H1 (cell line): Measurements from ENCODE around the gene DISC1. TPM values are rescaled to one million over a fixed set of nuclear protein-coding genes. Genes with fewer than 3 reads are reported as not detected.
A peak's percentile ranks its signal among the peaks of the same experiment; 100 is the strongest.

ENCODE experiments used
- CTCF ChIA-PET: fragments of 300-600 bp; sonication (Branson Sonifier 250); formaldehyde crosslinking; loops from one replicate; lab custom pipeline; 2021; ENCODE audit not compliant: partially characterized antibody; lab: Charles Lee
- POLR2A ChIA-PET: fragments of 300-600 bp; sonication (Branson Sonifier 250); formaldehyde crosslinking; loops from one replicate; lab custom pipeline; 2021; ENCODE audit warnings: inconsistent platforms; ENCODE audit not compliant: partially characterized antibody; lab: Charles Lee
- DNase-seq, 2 experiments: peaks; one replicate each; pipeline versions ENCODE4 v3.0.0 to v3.0.0-alpha.2; 2010 to 2022; ENCODE audit warnings: low spot score in 2 of 2, low read depth in 1 of 2, mixed read lengths in 1 of 2
- FAIRE-seq: peaks from 2 replicates; lab custom pipeline; 2011; peaks lifted over from hg19 to GRCh38; lab: Jason Lieb, UNC
- H2AFZ ChIP-seq: 2 replicates; pipeline ENCODE4 v1.8.1; 2012; ENCODE audit warnings: low read length, inconsistent platforms
- H2AK5ac ChIP-seq: 2 replicates; pipeline ENCODE4 v1.6.1; 2013; ENCODE audit warnings: low read depth, low read length
- H2BK120ac ChIP-seq: replicated peaks from 2 replicates; pipeline ENCODE3; 2013; ENCODE audit warnings: low read depth, low read length, inconsistent platforms
- H2BK12ac ChIP-seq: 2 replicates; pipeline ENCODE4 v1.6.1; 2013; ENCODE audit warnings: low read depth, low read length
- H2BK15ac ChIP-seq: 2 replicates; pipeline ENCODE4 v1.6.1; 2013; ENCODE audit warnings: low read length
- H2BK20ac ChIP-seq: 2 replicates; pipeline ENCODE4 v1.6.1; 2013; ENCODE audit warnings: low read length
- H2BK5ac ChIP-seq: 2 replicates; pipeline ENCODE4 v1.6.1; 2013; ENCODE audit warnings: low read depth, low read length
- H3K14ac ChIP-seq: 2 replicates; pipeline ENCODE4 v1.6.1; 2013; ENCODE audit warnings: inconsistent platforms; ENCODE audit not compliant: insufficient read length
- H3K18ac ChIP-seq: 2 replicates; pipeline ENCODE4 v1.6.1; 2013; ENCODE audit warnings: low read length; ENCODE audit errors: extremely low read depth
- H3K23ac ChIP-seq: 2 replicates; pipeline ENCODE4 v1.6.1; 2013; ENCODE audit warnings: inconsistent platforms; ENCODE audit not compliant: insufficient read length
- H3K23me2 ChIP-seq: 2 replicates; pipeline ENCODE4 v1.6.1; 2013; ENCODE audit warnings: low read depth, low read length
- H3K27ac ChIP-seq: 2 replicates; pipeline ENCODE4 v1.6.1; 2011; ENCODE audit warnings: low read depth, low read length, inconsistent platforms
- H3K27me3 ChIP-seq, 4 experiments: replicated peaks in 1 of 4; 1 replicate in 1 of 4; 2 replicates in 3 of 4; pipeline versions ENCODE4 v1.6.1 to v1.8.1; 2011 to 2013; ENCODE audit warnings: low read length in 3 of 4, mild to moderate bottlenecking in 3 of 4, inconsistent platforms in 2 of 4, mixed read lengths in 2 of 4, moderate library complexity in 1 of 4; ENCODE audit not compliant: control insufficient read depth in 3 of 4, insufficient read depth in 3 of 4; ENCODE audit errors: extremely low read depth in 1 of 4
- H3K36me3 ChIP-seq, 4 experiments: 2 replicates each; pipeline versions ENCODE4 v1.6.1 to v1.8.1; 2011 to 2013; ENCODE audit warnings: mild to moderate bottlenecking in 4 of 4, low read length in 3 of 4, moderate library complexity in 2 of 4, control low read depth in 1 of 4, inconsistent platforms in 1 of 4; ENCODE audit not compliant: insufficient read depth in 4 of 4, control insufficient read depth in 2 of 4
- H3K4ac ChIP-seq: replicated peaks from 2 replicates; pipeline ENCODE3; 2013; ENCODE audit warnings: low read length, low read depth, mixed read lengths, inconsistent platforms; ENCODE audit not compliant: insufficient read length
- H3K4me1 ChIP-seq, 4 experiments: replicated peaks in 1 of 4; 1 replicate in 1 of 4; 2 replicates in 3 of 4; pipeline versions ENCODE4 v1.6.1 to v1.8.1; 2011 to 2013; ENCODE audit warnings: low read length in 3 of 4, inconsistent platforms in 2 of 4, mixed read lengths in 1 of 4; ENCODE audit not compliant: insufficient read depth in 4 of 4, control insufficient read depth in 3 of 4
- H3K4me2 ChIP-seq, 2 experiments: 2 replicates each; pipeline versions ENCODE4 v1.6.1 to v1.8.1; 2011 to 2013; ENCODE audit warnings: low read depth in 2 of 2, low read length in 2 of 2, control low read depth in 1 of 2, inconsistent platforms in 1 of 2, mild to moderate bottlenecking in 1 of 2; ENCODE audit not compliant: insufficient read depth in 1 of 2
- H3K4me3 ChIP-seq, 4 experiments: fragments of 200-600, 300-600 bp in 1 of 4; sonication (generic), shearing (Covaris generic), sonication (Bioruptor Twin) in 1 of 4; 2 replicates each; pipeline versions ENCODE4 v1.5.1 to v1.8.1; 2011 to 2016; ENCODE audit warnings: low read length in 4 of 4, low read depth in 3 of 4, control low read depth in 2 of 4, inconsistent platforms in 2 of 4, mild to moderate bottlenecking in 2 of 4, mixed read lengths in 1 of 4, moderate library complexity in 1 of 4; ENCODE audit not compliant: insufficient read depth in 2 of 4; ENCODE audit errors: extremely low read depth in 1 of 4
- H3K56ac ChIP-seq: replicated peaks from 2 replicates; pipeline ENCODE3; 2013; ENCODE audit warnings: low read depth, mild to moderate bottlenecking, mixed read lengths, low read length, inconsistent platforms; ENCODE audit not compliant: insufficient read length
- H3K79me1 ChIP-seq: 2 replicates; pipeline ENCODE4 v1.6.1; 2013; ENCODE audit warnings: low read depth, low read length, control low read depth
- H3K79me2 ChIP-seq, 2 experiments: 2 replicates each; pipeline versions ENCODE4 v1.6.1 to v1.8.1; 2012 to 2013; ENCODE audit warnings: low read length in 2 of 2, mild to moderate bottlenecking in 2 of 2, inconsistent platforms in 1 of 2; ENCODE audit not compliant: insufficient read depth in 2 of 2, control insufficient read depth in 1 of 2
- H3K9ac ChIP-seq, 4 experiments: replicated peaks in 1 of 4; 1 replicate in 1 of 4; 2 replicates in 3 of 4; pipeline versions ENCODE4 v1.6.1 to v1.8.1; 2011 to 2013; ENCODE audit warnings: low read depth in 3 of 4, low read length in 3 of 4, control low read depth in 2 of 4, mild to moderate bottlenecking in 2 of 4, moderate library complexity in 2 of 4, inconsistent platforms in 1 of 4; ENCODE audit errors: extremely low read depth in 1 of 4
- H3K9me3 ChIP-seq, 2 experiments: 2 replicates each; pipeline versions ENCODE4 v1.6.1 to v1.8.1; 2012 to 2013; ENCODE audit warnings: mild to moderate bottlenecking in 2 of 2, moderate library complexity in 2 of 2, control low read depth in 1 of 2, inconsistent platforms in 1 of 2, low read depth in 1 of 2, low read length in 1 of 2, mixed read lengths in 1 of 2; ENCODE audit not compliant: insufficient read depth in 2 of 2
- H4K20me1 ChIP-seq, 2 experiments: replicated peaks in 1 of 2; 2 replicates each; pipeline versions ENCODE3 to v1.8.1; 2011 to 2013; ENCODE audit warnings: inconsistent platforms in 2 of 2, low read length in 2 of 2, mild to moderate bottlenecking in 1 of 2; ENCODE audit not compliant: insufficient read depth in 2 of 2, control insufficient read depth in 1 of 2
- H4K5ac ChIP-seq: 2 replicates; pipeline ENCODE4 v1.6.1; 2013; ENCODE audit warnings: low read length, low read depth, mixed read lengths, inconsistent platforms; ENCODE audit not compliant: insufficient read length
- H4K8ac ChIP-seq: 2 replicates; pipeline ENCODE4 v1.8.0; 2013; ENCODE audit warnings: mild to moderate bottlenecking, moderate library complexity, low read length, inconsistent platforms; ENCODE audit not compliant: insufficient read depth; ENCODE audit errors: extremely low read depth
- H4K91ac ChIP-seq: replicated peaks from 2 replicates; pipeline ENCODE3; 2013; ENCODE audit warnings: low read length, mixed read lengths, inconsistent platforms; ENCODE audit not compliant: insufficient read length
- CTCF ChIP-seq, 3 experiments: IDR thresholded peaks; 1 replicate in 2 of 3; 2 replicates in 1 of 3; pipeline versions ENCODE4 v1.5.1 to v1.6.1; 2011; ENCODE audit warnings: low read length in 3 of 3, mild to moderate bottlenecking in 3 of 3, inconsistent platforms in 2 of 3, low read depth in 1 of 3, moderate library complexity in 1 of 3; ENCODE audit not compliant: insufficient read depth in 1 of 3; ENCODE audit errors: control extremely low read depth in 1 of 3
- HDAC6 ChIP-seq: IDR thresholded peaks from one replicate; pipeline ENCODE4 v1.7.1; 2012; ENCODE audit warnings: low read depth, mild to moderate bottlenecking, inconsistent platforms, low read length, moderate library complexity
- RFX5 ChIP-seq: IDR thresholded peaks from 2 replicates; pipeline ENCODE4 v1.6.1; 2011; ENCODE audit warnings: low read depth, low read length, improper control_type of control experiment, borderline replicate concordance
- SIN3A ChIP-seq, 2 experiments: IDR thresholded peaks in 1 of 2; conservative IDR thresholded peaks in 1 of 2; 2 replicates each; pipeline ENCODE4 v1.6.1; 2011 to 2012; ENCODE audit warnings: low read length in 2 of 2, improper control_type of control experiment in 1 of 2, low read depth in 1 of 2, mild to moderate bottlenecking in 1 of 2
- SP1 ChIP-seq: IDR thresholded peaks from 2 replicates; pipeline ENCODE4 v1.6.1; 2011; ENCODE audit warnings: low read depth, low read length
- SUZ12 ChIP-seq: fragments of 200-600 bp; sonication (generic); IDR thresholded peaks from 2 replicates; pipeline ENCODE4 v1.6.1; 2012; ENCODE audit warnings: mild to moderate bottlenecking, inconsistent platforms, low read length, moderate library complexity, mixed read lengths
- TAF7 ChIP-seq: optimal IDR thresholded peaks from 2 replicates; pipeline ENCODE3; 2011; ENCODE audit warnings: low read depth, mild to moderate bottlenecking, inconsistent platforms, low read length, moderate library complexity, borderline replicate concordance
- WGBS, 2 experiments: shearing (Covaris generic) in 1 of 2; methylation state at CpG; one replicate each; pipeline versions ENCODE4 v1.1.6 to v1.1.7; 2013 to 2015; ENCODE audit warnings: low lambda C conversion rate in 2 of 2, mixed read lengths in 2 of 2, inconsistent platforms in 1 of 2, low coverage in 1 of 2, missing lambda C conversion rate in 1 of 2; ENCODE audit not compliant: insufficient replicate concordance in 2 of 2, insufficient coverage in 1 of 2, insufficient read length in 1 of 2; ENCODE audit errors: extremely low coverage in 1 of 2, missing lambda C conversion rate in 1 of 2; 5-methylcytosine and 5-hydroxymethylcytosine counted together
- polyA plus RNA-seq, 7 experiments: library from polyadenylated mRNA; depleted of rRNA in 3 of 7; stranded (reverse) in 5 of 7; unstranded in 2 of 7; fragments of >200 nt in 5 of 7; fragments of 200-250 nt in 2 of 7; gene quantifications; 1 replicate in 5 of 7; 2 replicates in 1 of 7; 4 replicates in 1 of 7; pipeline versions ENCODE4 v1.2.1 to v1.2.3, GENCODE V29; 2011 to 2013; ENCODE audit warnings: missing spikeins in 2 of 7, mixed read lengths in 2 of 7
- total RNA-seq: library from RNA; stranded (reverse); fragmentation: NEBNext Ultra II Directional; extraction: Animal tissue kit (Norgen Biotek cat#: 25700); gene quantifications from 2 replicates; pipeline ENCODE4 v1.2.1, GENCODE V29; 2021

DISC1 gene
- total and polyA plus RNA-seq, 2 of the 8 experiments (the other 6 are each of a cell fraction or from before 2014, with no cell fraction given): 1.1 to 3.5 TPM

GRCh38 chr1:231625975-231626534 lies 535 bp upstream of the DISC1 start:
- H4K20me1 ChIP-seq: peaks cover 2 to 3% of the 10 kb centered on the region in 2 experiments
- DNase-seq: peak in 1 of 2 experiments; percentile 47
- H2BK120ac ChIP-seq: no peak overlapping the region
- H2BK5ac ChIP-seq: no peak overlapping the region
- no peaks in the 10 kb centered on the region for H3K79me2 ChIP-seq
- H3K23me2 ChIP-seq: peaks cover 16% of the 10 kb centered on the region
- H4K91ac ChIP-seq: no peak overlapping the region
- no peak overlapping the region for H2AK5ac ChIP-seq
- H3K14ac ChIP-seq: no peak overlapping the region
- H3K36me3 ChIP-seq: no peaks in the 10 kb centered on the region
- H3K9ac ChIP-seq: no peak overlapping the region
- no peak overlapping the region for H3K23ac ChIP-seq
- H3K56ac ChIP-seq: peak overlapping the region; percentile 2
- H3K4ac ChIP-seq: no peak overlapping the region
- FAIRE-seq: no peak
- peak overlapping the region; percentile 64 to 79 (median 74) for H3K4me3 ChIP-seq
- no peak overlapping the region for H3K27ac ChIP-seq
- no peaks in the 10 kb centered on the region for H3K9me3 ChIP-seq
- peak overlapping the region; percentile 78 to 96 for H3K4me2 ChIP-seq
- CTCF ChIA-PET: interaction anchor here (1.0 to 2.1 kb wide), 2 partner anchors 10 to 66 kb away, joined by 3 to 8 read pairs; no protein-coding TSS in a partner anchor
- peak overlapping the region; percentile 59 for H2AFZ ChIP-seq
- H4K5ac ChIP-seq: no peak overlapping the region
- no peak overlapping the region for H3K18ac ChIP-seq
- no peak overlapping the region for H2BK15ac ChIP-seq
- H3K79me1 ChIP-seq: no peaks in the 10 kb centered on the region
- H2BK12ac ChIP-seq: no peak overlapping the region; the same call in 1 of the 2 replicates
- H3K4me1 ChIP-seq: peaks cover 0 to 9% (median 1%) of the 10 kb centered on the region in 4 experiments; a peak in 4 of 7 replicates
- H4K8ac ChIP-seq: no peak overlapping the region
- no peak overlapping the region for H2BK20ac ChIP-seq
- POLR2A ChIA-PET: interaction anchor here (0.7 to 1.2 kb wide), 2 partner anchors 9 to 20 kb away, joined by 3 read pairs; no protein-coding TSS in a partner anchor
- 42% methylated on average over 6 of the region's 7 CpGs; no CpG with 5 or more reads in 1 of the 2 experiments for WGBS, 2 experiments
- H3K27me3 ChIP-seq: peaks cover 0 to 5% (median 1%) of the 10 kb centered on the region in 4 experiments; a peak in 4 of 7 replicates
- no peak for TF ChIP-seq CTCF (IDR thresholded peaks at IDR 0.05; ENCODE audit: control extremely low read depth in 1 of 3, insufficient read depth in 1 of 3, low read depth in 1 of 3, low read length in 3 of 3)
- no peak for TF ChIP-seq SUZ12
- no peak for TF ChIP-seq RFX5
- no peak for TF ChIP-seq HDAC6
- no peak for TF ChIP-seq TAF7
- TF ChIP-seq SIN3A (conservative IDR thresholded peaks at IDR 0.05 in 1 of 2, IDR thresholded peaks at IDR 0.05 in 1 of 2; ENCODE audit: low read depth in 1 of 2, low read length in 2 of 2): no peak
- no peak for TF ChIP-seq SP1
